GM19438 (cell line): ENCODE measurements around the gene ARHGEF16.

Source experiments
- ATAC-seq: cut with Tn5 transposase; IDR thresholded peaks from one replicate; pipeline ENCODE4 v1.9.1; 2021; ENCODE audit warnings: low read depth; ENCODE audit not compliant: unreplicated experiment

The ARHGEF16 gene

DNA sequence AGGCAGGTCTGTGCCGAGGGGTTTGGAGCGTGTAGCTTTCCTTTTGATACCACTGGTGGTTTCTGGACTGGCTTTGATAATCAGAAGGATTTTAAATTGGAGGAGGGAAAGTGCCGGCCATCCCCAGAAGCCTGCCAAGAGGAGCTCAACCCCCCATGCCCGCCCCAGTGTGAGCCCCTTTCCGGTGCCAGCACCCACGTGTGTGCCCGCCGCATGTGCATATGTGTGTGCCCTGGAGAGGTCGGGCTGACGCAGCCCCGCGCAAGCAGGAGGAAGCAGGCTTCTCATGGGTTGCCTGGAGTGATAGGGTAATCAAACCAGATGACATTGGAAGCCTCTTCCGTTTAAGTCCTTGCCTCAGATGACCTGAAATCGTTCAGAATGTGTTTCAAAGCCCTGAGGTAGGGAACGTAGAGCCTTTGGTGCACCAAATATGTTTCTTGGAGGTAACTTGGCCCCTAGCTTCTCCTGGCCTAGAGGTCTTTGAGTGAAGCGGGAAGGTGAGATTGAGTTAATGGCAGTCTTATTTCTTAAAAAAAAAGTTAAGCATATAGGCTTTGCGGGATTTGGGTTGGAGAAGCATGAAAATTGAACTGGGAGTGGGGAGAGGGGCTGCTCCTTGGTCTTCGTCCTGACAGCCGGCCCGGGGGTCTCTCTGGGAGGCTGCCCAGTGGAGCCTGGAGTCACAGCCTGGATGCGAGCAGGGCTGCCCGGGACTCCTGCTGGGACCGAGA lies 34.1 kb upstream of the ARHGEF16 start:
- ATAC-seq: no peak

DNA sequence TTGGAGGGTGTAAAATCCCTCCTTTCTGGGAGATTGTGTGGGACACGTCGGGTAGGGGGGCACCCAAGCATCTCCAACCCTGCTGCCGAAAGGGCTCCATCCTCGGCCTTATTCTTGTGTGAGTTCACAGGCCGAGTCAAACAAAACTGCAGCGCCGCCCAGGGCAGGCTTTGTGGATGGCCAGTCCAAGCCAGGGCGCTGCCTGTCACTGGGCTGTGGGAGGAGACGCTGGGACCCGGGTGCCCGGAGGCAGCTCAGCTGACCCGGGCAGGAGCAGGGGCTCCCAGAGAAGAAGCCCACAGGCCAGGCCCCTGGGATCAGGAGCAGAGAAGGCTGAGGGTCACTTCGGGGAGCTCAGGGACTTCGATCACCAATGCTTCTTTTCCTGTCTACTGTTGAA lies 31.8 kb upstream of the ARHGEF16 start:
- no peak for ATAC-seq

DNA sequence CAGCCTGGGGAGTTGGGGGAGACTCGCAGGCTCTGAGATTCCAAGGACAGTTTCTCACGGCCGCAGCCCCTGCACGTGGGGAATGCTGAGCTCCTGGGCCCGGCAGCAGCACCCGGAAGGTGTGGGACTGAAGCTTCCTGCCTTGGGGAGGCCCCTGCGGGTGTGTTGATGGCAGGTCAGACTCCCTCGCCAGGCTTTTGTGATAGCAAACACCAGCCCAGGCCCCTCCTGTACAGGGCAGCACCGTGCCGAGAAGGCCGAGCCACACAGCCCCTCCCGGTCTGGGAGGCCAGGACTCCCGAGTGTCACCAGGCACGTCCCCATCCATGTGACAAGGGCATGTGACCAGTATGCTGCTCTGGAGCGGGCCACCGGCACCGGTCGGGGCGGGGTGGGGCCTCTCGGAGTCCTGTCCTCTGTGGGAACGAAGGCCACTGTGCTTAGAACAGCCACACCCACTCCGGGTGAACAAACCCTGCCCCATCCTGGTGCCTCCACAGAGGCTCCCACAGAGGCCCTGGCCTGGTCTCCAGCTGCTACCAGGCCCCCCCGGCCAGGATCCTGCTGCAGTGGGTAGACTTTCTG lies 31.1 kb upstream of the ARHGEF16 start:
- ATAC-seq: no peak

DNA sequence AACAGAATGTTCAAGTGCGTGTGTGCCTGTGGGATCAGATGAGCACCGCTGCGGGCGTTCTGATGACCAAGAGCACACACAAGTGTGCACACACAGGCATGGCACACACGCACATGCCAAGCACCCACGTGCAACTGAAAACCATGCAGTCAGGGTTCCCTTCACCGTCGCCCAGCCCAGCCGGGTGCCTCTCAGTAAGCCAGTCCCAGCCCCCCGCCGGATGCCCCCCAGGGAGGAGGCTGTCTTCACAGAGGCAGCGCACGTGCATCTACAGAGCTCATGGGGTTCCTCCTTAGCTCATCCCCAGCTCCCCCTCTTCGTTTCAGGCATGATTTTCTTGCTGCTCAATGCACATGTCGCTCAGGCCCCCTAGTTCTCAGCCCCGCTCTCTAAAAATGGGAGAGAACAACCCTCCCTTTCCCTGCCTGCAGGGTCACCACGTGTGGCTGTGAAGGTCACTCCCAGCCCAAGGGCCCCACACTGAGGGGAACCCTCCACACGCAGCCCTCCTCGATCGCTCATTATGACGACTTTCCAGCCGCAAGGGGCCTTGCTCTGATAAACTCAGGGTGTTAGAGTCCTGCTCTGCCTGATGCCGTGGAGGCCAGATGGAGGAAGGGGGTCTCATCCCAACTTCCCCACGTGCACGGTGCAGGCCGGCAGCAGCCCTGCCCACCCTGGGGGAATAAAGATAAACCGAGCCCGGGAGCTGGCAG lies 30.4 kb upstream of the ARHGEF16 start:
- ATAC-seq: no peak

DNA sequence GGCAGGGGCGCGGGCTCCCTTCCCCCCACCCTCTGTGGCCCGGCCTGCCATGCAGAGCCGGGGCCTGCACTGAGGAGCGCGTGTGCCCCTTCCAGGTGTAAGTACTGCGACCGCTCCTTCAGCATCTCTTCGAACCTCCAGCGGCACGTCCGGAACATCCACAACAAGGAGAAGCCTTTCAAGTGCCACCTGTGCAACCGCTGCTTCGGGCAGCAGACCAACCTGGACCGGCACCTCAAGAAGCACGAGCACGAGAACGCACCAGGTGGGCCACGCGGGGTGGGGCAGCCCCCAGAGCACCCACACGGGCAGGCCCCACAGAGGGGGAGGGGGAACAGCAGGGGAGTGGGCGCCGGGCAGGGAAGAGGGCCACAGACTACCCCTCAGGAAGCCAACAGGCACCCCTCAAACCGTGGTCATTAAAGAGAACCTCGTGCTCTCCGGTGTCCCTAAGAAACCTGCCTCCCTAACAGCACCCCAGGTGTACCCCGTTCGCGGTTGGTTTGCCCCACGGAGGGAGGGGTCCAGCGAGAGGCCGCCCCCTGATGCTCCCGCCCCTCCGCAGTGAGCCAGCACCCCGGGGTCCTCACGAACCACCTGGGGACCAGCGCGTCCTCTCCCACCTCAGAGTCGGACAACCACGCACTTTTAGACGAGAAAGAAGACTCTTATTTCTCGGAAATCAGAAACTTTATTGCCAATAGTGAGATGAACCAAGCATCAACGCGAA lies 28.8 kb upstream of the ARHGEF16 start:
- no peak for ATAC-seq

DNA sequence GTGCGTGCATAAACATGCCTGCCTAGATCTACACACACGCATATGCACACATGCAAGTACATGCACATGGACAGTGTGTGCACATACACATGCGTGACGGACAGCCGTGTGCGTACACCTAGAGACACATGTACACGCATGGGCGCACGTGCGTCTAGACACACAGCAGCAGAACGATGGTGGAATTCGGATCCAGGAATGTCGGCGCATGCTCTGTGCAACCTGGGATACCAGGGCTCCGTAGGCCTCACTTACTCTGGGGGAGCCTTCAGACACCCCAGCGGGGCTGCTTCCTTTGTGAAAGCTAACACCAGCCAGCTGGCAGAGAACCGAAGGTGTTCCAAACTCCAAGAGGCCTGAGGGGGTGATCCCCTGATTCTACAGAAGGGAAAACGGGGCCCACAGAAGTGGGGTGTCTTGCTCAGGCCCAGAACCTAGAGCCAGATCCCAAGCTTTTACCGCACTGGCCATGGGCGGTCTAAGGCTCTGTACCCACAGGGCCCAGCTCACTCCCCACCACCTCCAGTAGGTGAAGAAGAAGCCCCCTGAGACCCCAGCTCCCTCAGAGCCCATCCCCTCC lies 27.4 kb upstream of the ARHGEF16 start:
- no peak for ATAC-seq

DNA sequence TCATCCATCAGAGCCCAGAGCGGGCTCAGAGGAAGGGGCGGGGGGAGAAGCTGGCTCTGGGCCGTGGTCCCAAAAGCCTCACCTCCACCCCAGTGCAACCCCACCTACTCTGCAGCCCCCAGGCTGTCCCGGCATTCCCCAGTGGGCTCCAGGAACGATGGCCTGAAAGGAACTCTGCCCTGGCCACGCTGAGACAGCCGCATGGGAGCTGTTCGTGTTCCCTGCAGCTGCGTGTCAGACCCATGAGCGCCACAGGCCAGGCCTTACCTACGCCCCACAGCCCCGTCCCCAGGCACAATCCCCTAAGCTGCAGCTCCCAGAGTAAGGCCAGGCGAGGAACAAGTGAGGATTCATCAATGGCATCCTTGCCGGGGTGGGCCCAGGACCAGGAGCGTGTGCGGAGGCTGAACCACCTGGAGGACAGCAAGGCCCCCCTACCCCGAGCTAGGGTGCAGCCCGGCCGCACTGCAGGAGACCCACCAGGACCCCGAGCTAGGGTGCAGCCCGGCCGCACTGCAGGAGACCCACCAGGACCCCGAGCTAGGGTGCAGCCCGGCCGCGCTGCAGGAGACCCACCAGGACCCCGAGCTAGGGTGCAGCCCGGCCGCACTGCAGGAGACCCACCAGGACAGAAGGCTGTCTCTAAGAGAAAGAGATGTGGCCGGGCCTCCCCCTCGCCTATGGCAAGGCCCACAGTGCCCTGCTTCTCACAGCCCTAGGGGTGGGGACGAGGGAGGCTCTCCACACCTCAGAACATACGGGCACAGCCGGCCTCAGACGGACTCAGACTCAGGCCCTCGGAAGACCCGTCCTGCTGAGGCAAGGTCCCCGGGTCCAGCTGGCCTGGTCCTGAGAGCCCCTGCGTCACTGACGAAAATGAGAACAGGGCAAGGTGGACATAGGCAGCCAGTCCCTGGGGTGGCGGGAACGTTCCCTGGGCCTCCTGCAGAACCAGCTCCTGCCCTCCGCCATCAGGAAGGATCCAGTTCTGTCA lies 26.5 kb upstream of the ARHGEF16 start:
- no peak for ATAC-seq

DNA sequence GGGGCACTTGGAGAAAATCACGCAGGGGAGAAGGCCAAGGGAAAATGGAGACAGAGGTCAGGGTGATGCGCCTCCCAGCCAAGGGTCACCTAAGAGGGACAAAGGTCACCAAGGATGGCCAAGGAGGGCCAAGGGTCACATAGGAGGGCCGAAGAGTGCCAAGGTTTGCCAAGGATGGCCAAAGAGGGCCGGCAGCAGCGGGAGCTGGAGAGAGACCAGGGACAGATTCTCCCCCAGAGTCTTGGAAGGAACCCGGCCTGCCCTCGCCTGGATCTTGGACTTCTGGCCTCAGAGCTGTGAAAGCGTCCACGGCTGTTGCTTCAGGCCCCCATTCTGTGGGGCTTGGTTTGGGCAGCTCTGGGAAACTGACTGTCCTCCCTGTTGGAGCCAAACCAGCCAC lies 25.6 kb upstream of the ARHGEF16 start:
- ATAC-seq: no peak

DNA sequence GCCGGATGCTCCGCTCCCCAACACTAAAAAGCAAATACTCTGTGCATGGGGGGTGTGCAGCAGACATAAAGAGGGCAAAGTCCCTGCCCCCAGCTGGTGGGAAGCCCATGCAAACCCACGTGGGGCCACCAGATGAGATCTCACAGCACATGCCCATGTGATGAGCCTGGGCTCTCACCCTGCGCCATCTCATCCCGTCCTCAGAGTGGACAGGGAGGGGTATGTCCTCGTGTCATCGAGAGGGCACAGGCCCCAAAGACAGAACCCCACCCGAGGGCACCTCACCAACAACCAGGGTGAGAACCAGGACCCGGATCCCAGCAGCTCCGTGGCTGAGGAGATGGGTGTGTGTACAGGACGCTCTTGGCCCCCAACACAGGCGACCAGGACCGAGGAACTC lies 25.1 kb upstream of the ARHGEF16 start:
- no peak for ATAC-seq

DNA sequence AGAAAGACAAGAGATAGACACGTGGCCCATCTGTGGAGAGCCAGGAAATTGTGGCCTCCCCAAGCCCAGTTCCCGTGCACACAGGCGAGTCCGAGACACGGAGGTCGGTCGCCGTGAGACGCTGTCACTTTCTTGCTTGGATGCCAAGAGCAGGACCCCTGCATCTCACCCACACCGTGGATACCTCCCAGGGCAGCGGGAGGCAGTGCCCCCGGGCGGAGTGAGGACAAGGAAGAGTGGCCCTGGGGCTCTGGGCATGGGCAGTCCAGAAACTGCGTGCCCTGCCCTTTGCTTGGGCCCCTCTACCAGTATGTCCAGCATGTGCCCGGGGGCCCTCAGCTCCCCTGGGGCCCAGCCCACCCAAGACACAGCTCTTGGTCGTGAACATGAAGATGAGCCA lies 24.7 kb upstream of the ARHGEF16 start:
- ATAC-seq: no peak

DNA sequence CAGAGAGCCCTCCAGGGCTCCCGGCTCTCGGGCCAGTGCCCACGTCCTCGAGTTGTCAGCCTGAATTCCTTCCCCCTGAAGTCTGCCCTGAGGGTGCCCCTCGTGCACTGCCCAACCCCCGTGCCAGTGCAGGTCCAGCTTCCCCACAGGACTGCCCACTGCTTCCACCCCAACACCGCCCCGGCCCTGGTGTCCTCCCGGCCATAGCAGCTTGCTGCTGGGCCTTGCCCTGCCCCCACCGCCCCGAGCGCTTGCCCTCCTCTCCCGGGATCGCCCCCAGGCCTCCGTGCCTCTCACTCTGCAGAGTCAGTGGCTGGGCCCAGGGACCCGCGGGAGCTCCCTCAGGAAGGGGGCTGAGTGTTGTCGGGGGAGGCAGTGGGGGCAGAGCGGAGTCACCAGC lies 24.1 kb upstream of the ARHGEF16 start:
- ATAC-seq: no peak

DNA sequence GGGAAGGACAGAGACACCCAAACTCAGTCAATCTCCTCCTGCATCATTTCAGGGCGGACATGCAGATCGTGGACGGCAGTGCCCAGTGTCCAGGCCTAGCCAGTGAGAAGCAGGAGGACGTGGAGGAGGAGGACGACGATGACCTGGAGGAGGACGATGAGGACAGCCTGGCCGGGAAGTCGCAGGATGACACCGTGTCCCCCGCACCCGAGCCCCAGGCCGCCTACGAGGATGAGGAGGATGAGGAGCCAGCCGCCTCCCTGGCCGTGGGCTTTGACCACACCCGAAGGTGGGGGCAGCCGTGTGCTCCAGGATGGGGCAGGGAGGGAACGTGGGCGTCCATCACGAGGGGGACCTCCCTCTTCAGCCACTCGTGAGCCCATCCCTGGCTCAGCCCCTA lies 23.6 kb upstream of the ARHGEF16 start:
- ATAC-seq: no peak

DNA sequence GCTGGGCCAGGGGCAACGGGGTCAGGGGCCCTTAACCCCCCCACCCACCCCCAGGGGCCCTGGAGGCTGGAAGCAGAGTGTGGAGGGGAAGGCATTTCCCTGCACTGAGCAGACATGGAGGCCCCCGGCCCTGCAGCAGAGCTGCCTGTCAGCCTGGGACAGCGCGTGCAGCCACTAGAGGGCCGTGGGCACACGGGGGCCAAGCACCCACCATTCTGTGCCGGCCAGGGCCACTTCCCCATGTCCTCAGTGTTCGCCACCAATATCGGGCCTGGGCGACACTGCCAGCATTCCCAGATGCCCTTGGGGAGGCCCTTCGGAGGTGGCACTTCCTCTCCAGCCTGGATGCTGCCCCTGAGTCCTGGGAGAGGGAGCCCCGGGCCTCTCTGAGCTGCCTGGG lies 23.2 kb upstream of the ARHGEF16 start:
- ATAC-seq: no peak

DNA sequence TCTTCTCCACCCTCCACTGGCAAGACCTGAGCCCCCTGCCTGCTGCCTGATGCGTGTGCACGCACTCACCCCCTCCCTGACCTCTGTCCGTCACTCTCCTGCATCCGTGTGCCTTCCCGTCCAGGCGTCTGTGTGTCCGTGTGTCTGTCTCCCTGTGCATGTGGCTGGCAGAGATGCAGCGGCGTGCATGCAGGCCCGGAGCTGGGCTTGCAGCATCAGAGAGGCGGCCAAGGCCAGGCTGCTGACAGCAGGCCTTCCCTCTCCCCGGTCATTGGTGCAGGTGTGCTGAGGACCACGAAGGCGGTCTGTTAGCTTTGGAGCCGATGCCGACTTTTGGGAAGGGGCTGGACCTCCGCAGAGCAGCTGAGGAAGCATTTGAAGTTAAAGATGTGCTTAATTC lies 22.8 kb upstream of the ARHGEF16 start:
- no peak for ATAC-seq

DNA sequence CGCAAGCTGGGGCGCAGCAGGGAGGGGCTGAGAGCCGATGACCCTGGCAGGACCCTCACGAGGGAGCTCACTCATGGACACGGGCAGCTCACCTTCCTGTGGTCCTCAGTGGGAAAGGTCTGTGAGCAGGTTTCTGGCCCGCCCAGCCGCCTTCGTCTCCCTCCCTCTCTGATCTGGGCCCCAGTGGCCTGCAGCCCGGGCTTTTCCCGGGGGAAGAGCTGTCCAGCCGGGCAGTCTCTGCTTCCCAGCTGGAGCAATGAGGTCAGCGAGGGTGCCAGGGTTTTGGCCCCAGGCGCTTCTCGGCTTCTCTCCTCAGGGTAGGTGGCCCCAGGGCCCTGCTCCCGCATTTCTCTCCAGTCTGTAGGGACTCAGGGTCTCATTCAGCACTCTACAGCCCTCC lies 22.2 kb upstream of the ARHGEF16 start:
- ATAC-seq: no peak

DNA sequence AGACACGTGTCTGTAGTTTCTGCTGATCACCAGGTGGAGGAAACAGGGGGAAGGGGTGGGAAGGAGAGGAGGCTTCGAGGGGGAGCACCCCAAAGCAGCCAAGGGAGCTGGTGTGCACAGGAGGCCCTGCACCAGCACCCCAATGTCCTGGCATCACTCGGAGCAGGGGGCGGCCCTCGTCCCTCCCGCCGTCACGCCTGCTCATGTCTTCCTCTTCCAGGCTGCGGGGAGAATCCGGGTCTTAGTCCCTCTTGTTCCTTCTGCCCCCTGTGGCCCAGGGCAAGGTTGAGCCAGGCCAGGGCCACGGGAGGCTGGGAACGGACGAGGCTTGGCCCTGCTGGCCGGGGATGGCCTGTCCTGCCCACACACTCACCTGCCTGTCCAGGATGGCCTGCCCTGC lies 21.4 kb upstream of the ARHGEF16 start:
- ATAC-seq: no peak

DNA sequence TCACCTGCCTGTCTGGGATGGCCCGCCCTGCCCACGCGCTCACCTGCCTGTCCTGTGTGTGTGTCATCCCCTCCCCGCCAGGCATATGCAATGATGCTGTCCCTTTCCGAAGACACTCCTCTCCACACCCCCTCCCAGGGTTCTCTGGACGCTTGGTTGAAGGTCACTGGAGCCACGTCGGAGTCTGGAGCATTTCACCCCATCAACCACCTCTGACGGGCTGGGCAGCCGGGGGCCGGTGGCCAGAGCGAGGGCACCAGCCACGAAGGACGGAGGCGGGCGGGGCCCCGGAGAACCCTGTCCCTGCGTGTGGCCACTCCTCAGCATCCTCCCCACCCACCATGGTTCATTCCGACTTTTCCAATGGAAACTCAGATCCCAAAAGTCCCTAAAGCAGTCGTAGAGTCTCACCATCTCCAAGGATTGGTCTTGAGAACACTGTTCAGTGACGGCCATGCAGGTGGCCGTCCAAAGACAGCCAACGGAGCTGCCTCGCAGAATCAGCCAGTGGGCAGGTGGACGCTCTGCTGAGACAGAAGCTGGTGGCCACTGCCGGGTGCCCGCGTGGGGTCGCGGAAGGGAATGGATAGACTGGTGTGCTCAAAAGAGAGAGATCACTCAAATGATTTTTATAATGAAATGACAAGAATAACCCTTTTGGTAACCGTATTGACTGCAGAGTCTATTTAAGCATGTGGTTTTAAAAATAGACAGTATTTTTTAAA lies 20.7 kb upstream of the ARHGEF16 start:
- ATAC-seq: no peak

DNA sequence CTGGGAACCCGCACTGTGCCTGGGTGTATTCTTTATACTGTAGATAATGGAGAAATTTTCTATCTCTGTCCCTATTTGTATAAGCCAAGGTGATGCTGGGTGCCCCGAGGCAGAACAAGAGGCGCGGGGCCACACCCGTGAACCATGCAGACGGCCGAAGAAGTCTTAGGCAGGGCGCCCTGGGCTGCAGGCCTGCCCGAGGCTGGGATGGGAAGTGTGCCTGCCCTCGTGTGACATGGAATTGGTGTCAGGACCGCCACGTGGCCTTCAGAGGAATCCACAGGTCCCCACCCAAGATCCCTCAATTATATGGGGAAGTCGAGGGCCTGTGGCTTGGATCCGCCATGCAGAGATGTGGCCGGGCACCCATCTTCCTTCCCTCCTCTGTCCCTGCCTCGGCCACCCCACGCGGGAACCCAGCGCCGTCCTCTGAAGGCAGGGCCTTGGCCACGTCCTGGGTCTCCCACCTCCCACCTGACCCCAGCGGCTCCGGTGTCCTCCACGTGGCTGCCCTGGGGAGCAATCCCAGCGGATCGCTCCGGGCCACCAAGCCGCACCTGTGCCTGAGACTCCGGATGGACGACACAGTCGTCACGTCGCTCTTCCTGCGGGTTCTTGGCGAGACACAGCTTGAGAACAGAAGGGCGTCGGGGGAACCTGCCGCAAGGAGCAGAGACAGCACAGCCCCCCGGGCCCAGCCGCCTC lies 19.9 kb upstream of the ARHGEF16 start:
- no peak for ATAC-seq

DNA sequence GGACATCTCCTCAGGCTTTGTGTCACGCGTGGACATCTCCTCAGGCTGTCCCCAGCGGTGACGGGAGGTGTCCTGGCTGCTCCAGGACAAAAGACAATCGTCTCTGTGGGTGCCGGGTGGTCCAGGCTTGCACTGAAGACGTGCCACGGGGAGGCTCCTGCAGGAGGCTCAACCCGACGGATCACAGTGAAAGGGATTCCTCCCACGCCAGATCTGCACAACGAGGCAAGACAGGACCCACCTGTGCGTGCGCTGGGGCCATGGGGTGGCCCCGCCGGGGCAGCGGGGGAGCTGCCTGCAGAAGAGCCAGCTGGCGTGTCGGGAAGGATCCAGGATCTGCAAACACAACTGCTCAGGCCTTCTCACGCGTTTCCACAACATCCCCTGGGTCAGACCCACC lies 18.8 kb upstream of the ARHGEF16 start:
- ATAC-seq: no peak
